DND-41 (cell line): ENCODE results near the gene TNNC1.
A peak's percentile ranks its signal among the peaks of the same experiment; 100 is the strongest.

Source experiments
- ATAC-seq: fragments of 200-7000 bp; cut with Tn5 transposase; 3 replicates; pipeline ENCODE4 v1.9.1; 2021; ENCODE audit warnings: low read depth; ENCODE audit not compliant: insufficient read depth
- DNase-seq: peaks from one replicate; pipeline ENCODE4 v3.0.0-alpha.2; 2020
- H2AFZ ChIP-seq: 2 replicates; pipeline ENCODE4 v1.6.0; 2012; ENCODE audit warnings: low read depth, low read length
- H3K27ac ChIP-seq: 2 replicates; pipeline ENCODE4 v1.5.1; 2012; ENCODE audit warnings: low read length, inconsistent platforms
- H3K27me3 ChIP-seq: fragments of 200-600 bp; sonication (generic); 2 replicates; pipeline ENCODE4 v1.6.0; 2012; ENCODE audit warnings: low read length, mild to moderate bottlenecking, inconsistent platforms; ENCODE audit not compliant: insufficient read depth, poor library complexity
- H3K36me3 ChIP-seq: 2 replicates; pipeline ENCODE4 v1.5.1; 2012; ENCODE audit warnings: low read length, inconsistent platforms; ENCODE audit not compliant: insufficient read depth
- H3K4me1 ChIP-seq: 2 replicates; pipeline ENCODE4 v1.5.1; 2012; ENCODE audit warnings: mild to moderate bottlenecking, low read length; ENCODE audit not compliant: insufficient read depth
- H3K4me2 ChIP-seq: 2 replicates; pipeline ENCODE4 v1.6.0; 2012; ENCODE audit warnings: mild to moderate bottlenecking, moderate library complexity, low read length, inconsistent platforms; ENCODE audit not compliant: insufficient read depth
- H3K4me3 ChIP-seq, 2 experiments: fragments of 200-600 bp in 1 of 2; shearing (Covaris generic) in 1 of 2; 2 replicates each; pipeline ENCODE4 v1.5.1; 2012 to 2016; ENCODE audit warnings: inconsistent platforms in 2 of 2, low read length in 2 of 2, mild to moderate bottlenecking in 2 of 2, low read depth in 1 of 2, moderate library complexity in 1 of 2
- H3K79me2 ChIP-seq: 2 replicates; pipeline ENCODE4 v1.6.0; 2012; ENCODE audit warnings: low read length, inconsistent platforms; ENCODE audit not compliant: insufficient read depth
- H3K9ac ChIP-seq: 2 replicates; pipeline ENCODE4 v1.6.0; 2012; ENCODE audit warnings: low read depth, mild to moderate bottlenecking, inconsistent platforms, low read length, moderate library complexity
- H3K9me3 ChIP-seq: 2 replicates; pipeline ENCODE4 v1.5.1; 2012; ENCODE audit warnings: low read length, moderate library complexity, mild to moderate bottlenecking, inconsistent platforms; ENCODE audit not compliant: insufficient read depth, severe bottlenecking
- H4K20me1 ChIP-seq: 2 replicates; pipeline ENCODE4 v1.6.0; 2012; ENCODE audit warnings: low read length; ENCODE audit not compliant: insufficient read depth
- CTCF ChIP-seq: IDR thresholded peaks from 2 replicates; pipeline ENCODE4 v1.5.1; 2012; ENCODE audit warnings: borderline replicate concordance, low read length, moderate library complexity, mild to moderate bottlenecking; ENCODE audit not compliant: poor library complexity, severe bottlenecking; ENCODE audit errors: extremely low read depth
- EZH2 ChIP-seq: IDR thresholded peaks from 3 replicates; pipeline ENCODE4 v1.6.1; 2012; ENCODE audit warnings: borderline replicate concordance, low read depth, mild to moderate bottlenecking, moderate library complexity, low read length, inconsistent platforms; ENCODE audit not compliant: severe bottlenecking

Gene TNNC1

DNA sequence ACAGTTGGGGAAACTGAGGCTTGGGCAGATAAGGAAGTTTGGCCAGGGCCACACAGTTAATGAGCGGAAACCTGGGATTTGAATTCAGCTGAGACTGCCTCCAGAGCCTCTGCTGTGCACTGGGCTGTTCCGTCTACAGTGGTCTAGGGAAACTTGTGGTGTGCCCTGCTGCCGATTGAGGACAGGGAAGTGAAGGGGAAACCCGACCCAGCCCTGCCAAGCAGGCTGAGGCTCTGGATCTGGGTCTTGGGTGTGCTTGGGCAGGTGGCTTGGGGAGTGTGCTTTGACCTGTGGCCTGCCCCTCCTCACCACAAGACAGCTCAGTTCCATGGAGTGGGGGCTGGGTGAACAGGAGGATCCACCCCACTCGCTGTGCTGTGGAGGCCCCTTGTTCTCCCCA is 19.2 kb upstream of the TNNC1 start:
- TF ChIP-seq EZH2 (no peak), CTCF (no peak)
- ATAC-seq (no peak), DNase-seq (no peak)
- Histone ChIP-seq H3K4me1 (no peaks in the 10 kb centered on the region), H3K4me3 (no peak overlapping the region), H3K27ac (no peak overlapping the region), H3K79me2 (peaks cover 19% of the 10 kb centered on the region), H3K27me3 (no peaks in the 10 kb centered on the region), H3K9ac (no peak overlapping the region), H3K9me3 (no peaks in the 10 kb centered on the region), H4K20me1 (peaks cover 40% of the 10 kb centered on the region), H3K36me3 (peaks cover 81% of the 10 kb centered on the region), H3K4me2 (no peak overlapping the region), H2AFZ (no peak overlapping the region)

DNA sequence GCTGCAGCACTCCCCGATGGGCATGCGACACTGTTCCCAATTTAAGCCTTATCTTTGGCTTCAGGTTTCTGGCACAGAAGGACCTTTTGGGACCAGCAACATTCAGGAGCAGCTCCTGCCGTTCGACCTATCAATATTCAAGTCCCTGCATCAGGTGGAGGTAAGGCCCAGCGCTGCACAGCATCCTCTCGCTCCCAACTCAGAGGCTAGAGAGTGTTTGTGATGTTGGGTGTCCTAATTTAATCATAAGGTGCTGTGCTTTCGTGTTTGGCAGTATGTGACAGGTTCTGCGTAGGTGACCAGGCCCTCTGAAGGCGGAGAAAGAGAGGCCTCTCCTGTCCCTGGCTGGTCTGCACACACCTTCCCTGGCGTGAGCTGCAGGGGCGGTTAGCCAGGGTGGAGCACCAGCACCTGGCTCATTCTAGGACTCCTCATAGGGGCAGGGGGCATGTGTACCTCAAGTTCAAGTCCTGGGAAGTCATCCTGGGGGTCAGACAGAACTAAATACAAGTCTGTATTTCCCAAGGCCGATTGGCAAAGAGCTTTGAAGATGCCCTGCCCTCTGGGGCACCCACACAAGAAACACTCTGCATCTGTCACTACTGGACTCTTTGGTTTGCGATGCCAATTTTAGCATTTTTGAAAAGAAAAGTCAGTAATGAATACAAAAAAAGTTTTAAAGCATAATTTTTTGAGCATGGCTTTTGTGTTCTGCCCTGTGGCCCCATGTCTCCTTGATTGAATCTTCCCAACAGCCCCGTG is 18.6 kb upstream of the TNNC1 start:
- Histone ChIP-seq H4K20me1 (peaks cover 43% of the 10 kb centered on the region), H3K36me3 (peaks cover 79% of the 10 kb centered on the region), H3K27ac (no peak overlapping the region), H3K4me3 (no peak overlapping the region), H3K4me2 (no peak overlapping the region), H3K9me3 (no peaks in the 10 kb centered on the region), H3K4me1 (no peaks in the 10 kb centered on the region), H3K79me2 (peaks cover 24% of the 10 kb centered on the region), H3K9ac (no peak overlapping the region), H2AFZ (no peak overlapping the region), H3K27me3 (no peaks in the 10 kb centered on the region)
- ATAC-seq (no peak), DNase-seq (no peak)
- TF ChIP-seq CTCF = no peak
- TF ChIP-seq EZH2 = no peak

GRCh38 chr3:52471371-52472238 is 17.8 kb upstream of the TNNC1 start:
- Histone ChIP-seq H3K36me3 (peaks cover 78% of the 10 kb centered on the region), H2AFZ (no peak overlapping the region), H3K4me1 (no peaks in the 10 kb centered on the region), H4K20me1 (peaks cover 47% of the 10 kb centered on the region), H3K9ac (no peak overlapping the region), H3K27me3 (no peaks in the 10 kb centered on the region), H3K4me2 (no peak overlapping the region), H3K4me3 (no peak overlapping the region), H3K27ac (no peak overlapping the region), H3K79me2 (peaks cover 30% of the 10 kb centered on the region), H3K9me3 (no peaks in the 10 kb centered on the region)
- DNase-seq (no peak), ATAC-seq (no peak)
- TF ChIP-seq EZH2 (no peak), CTCF (peak; percentile 24)
